ENCODE measurements around the gene NCAPH2. TPM values are rescaled to one million over a fixed set of nuclear protein-coding genes. Genes with fewer than 3 reads are reported as not detected.

The NCAPH2 gene
- total and polyA plus RNA-seq, 2 experiments from 2014 or later: 50.3 to 59.4 TPM

- Histone ChIP-seq H3K27ac (no peak overlapping the region), H3K27me3 (no peaks in the 10 kb centered on the region), H3K4me1 (ENCODE audit: low read depth) (peaks cover 6% of the 10 kb centered on the region), H3K9me3 (ENCODE audit: low read depth) (no peaks in the 10 kb centered on the region), H3K4me3 (no peak overlapping the region), H3K36me3 (peaks cover 23% of the 10 kb centered on the region)
- TF ChIP-seq CTCF (IDR thresholded peaks at IDR 0.05; ENCODE audit: low read depth, low read length): no peak
- DNase-seq (ENCODE audit: low read depth in 1 of 2, low spot score in 1 of 2): no peak
These were observed 12.9 kb downstream of the NCAPH2 start for GRCh38 chr22:50520826-50521453.

GRCh38 chr22:50521710-50522109 lies 13.7 kb downstream of the NCAPH2 start:
- peaks cover 10% of the 10 kb centered on the region for H3K4me1 ChIP-seq (ENCODE audit: low read depth)
- no peak overlapping the region for H3K4me3 ChIP-seq
- no peaks in the 10 kb centered on the region for H3K27me3 ChIP-seq
- TF ChIP-seq CTCF (IDR thresholded peaks at IDR 0.05; ENCODE audit: low read depth, low read length): no peak
- peaks cover 21% of the 10 kb centered on the region for H3K36me3 ChIP-seq
- no peak for DNase-seq (ENCODE audit: low read depth in 1 of 2, low spot score in 1 of 2)
- no peak overlapping the region for H3K27ac ChIP-seq
- no peaks in the 10 kb centered on the region for H3K9me3 ChIP-seq (ENCODE audit: low read depth)

- no peaks in the 10 kb centered on the region for H3K9me3 ChIP-seq (ENCODE audit: low read depth)
- H3K36me3 ChIP-seq: peaks cover 20% of the 10 kb centered on the region
- H3K4me1 ChIP-seq (ENCODE audit: low read depth): peaks cover 10% of the 10 kb centered on the region
- DNase-seq (ENCODE audit: low read depth in 1 of 2, low spot score in 1 of 2): no peak
- no peak overlapping the region for H3K27ac ChIP-seq
- no peak for TF ChIP-seq CTCF (IDR thresholded peaks at IDR 0.05; ENCODE audit: low read depth, low read length)
- H3K27me3 ChIP-seq: no peaks in the 10 kb centered on the region
- H3K4me3 ChIP-seq: no peak overlapping the region
These were observed 14.3 kb downstream of the NCAPH2 start for GRCh38 chr22:50522208-50522805.

- H3K36me3 ChIP-seq: peaks cover 16% of the 10 kb centered on the region
- no peak for TF ChIP-seq CTCF (IDR thresholded peaks at IDR 0.05; ENCODE audit: low read depth, low read length)
These were observed 14.9 kb downstream of the NCAPH2 start for GRCh38 chr22:50522806-50523438.

GRCh38 chr22:50523458-50523805 lies 15.4 kb downstream of the NCAPH2 start:
- Histone ChIP-seq H3K4me1 (ENCODE audit: low read depth) (peaks cover 10% of the 10 kb centered on the region), H3K27me3 (no peaks in the 10 kb centered on the region), H3K4me3 (no peak overlapping the region), H3K9me3 (ENCODE audit: low read depth) (no peaks in the 10 kb centered on the region), H3K27ac (no peak overlapping the region), H3K36me3 (peaks cover 16% of the 10 kb centered on the region)
- TF ChIP-seq CTCF (IDR thresholded peaks at IDR 0.05; ENCODE audit: low read depth, low read length): no peak
- DNase-seq (ENCODE audit: low read depth in 1 of 2, low spot score in 1 of 2): no peak

More at GRCh38 chr22:50522806-50523438, 14.9 kb downstream of the NCAPH2 start:
- no peak for DNase-seq (ENCODE audit: low read depth in 1 of 2, low spot score in 1 of 2)
- Histone ChIP-seq H3K4me3 (no peak overlapping the region), H3K27me3 (no peaks in the 10 kb centered on the region), H3K27ac (no peak overlapping the region), H3K4me1 (ENCODE audit: low read depth) (peaks cover 10% of the 10 kb centered on the region), H3K9me3 (ENCODE audit: low read depth) (no peaks in the 10 kb centered on the region)
